ENCODE data around the gene NXT2. TPM values are rescaled to one million over a fixed set of nuclear protein-coding genes. Genes with fewer than 3 reads are reported as not detected.

NXT2 gene
- total and polyA plus RNA-seq, 9 of the 15 experiments (the other 6 are each of a cell fraction or from before 2014, with no cell fraction given), result 6.1 to 29.6 (median 14.2) TPM

- no peak for TF ChIP-seq NR2C2 (CRISPR knock-in tag; IDR thresholded peaks at IDR 0.05)
- TF ChIP-seq NR2C2 (tag; IDR thresholded peaks at IDR 0.05), result no peak
- TF ChIP-seq ZNF316 (IDR thresholded peaks at IDR 0.05), result no peak
- no peak for TF ChIP-seq GABPB2 (CRISPR knock-in tag; conservative IDR thresholded peaks at IDR 0.05)
- no peak for TF ChIP-seq ZNF124 (CRISPR knock-in tag; IDR thresholded peaks at IDR 0.05)
- TF ChIP-seq NFIC (IDR thresholded peaks at IDR 0.05), result no peak
- no peak for TF ChIP-seq NFATC3 (IDR thresholded peaks at IDR 0.05)
- no peak for TF ChIP-seq ZNF23 (CRISPR knock-in tag; IDR thresholded peaks at IDR 0.05)
Measured at GRCh38 chrX:109511113-109511512, 25.5 kb upstream of the NXT2 start (continued).

- Histone ChIP-seq H3K27me3 (ENCODE audit: control insufficient read depth in 2 of 2, insufficient read depth in 2 of 2, low read length in 2 of 2) (no peaks in the 10 kb centered on the region; a peak in 1 of 5 replicates), H2AFZ (ENCODE audit: low read depth, low read length) (no peak overlapping the region), H3K4me2 (ENCODE audit: insufficient read depth, low read length) (no peak overlapping the region), H3K4me1 (replicated peaks in 1 of 2; ENCODE audit: control insufficient read depth in 2 of 2, insufficient read depth in 2 of 2, low read length in 2 of 2) (no peaks in the 10 kb centered on the region), H4K20me1 (replicated peaks; ENCODE audit: control insufficient read depth, insufficient read depth, low read length) (no peaks in the 10 kb centered on the region), H3K9me3 (replicated peaks; ENCODE audit: control insufficient read depth, insufficient read depth, low read depth, low read length) (no peaks in the 10 kb centered on the region), H3K36me3 (ENCODE audit: control insufficient read depth, insufficient read depth, low read length) (no peaks in the 10 kb centered on the region), H3K9me1 (ENCODE audit: control insufficient read depth, insufficient read depth, low read length) (no peaks in the 10 kb centered on the region), H3K9ac (ENCODE audit: insufficient read depth in 1 of 2, low read depth in 2 of 2, low read length in 2 of 2) (no peak overlapping the region), H3K27ac (ENCODE audit: extremely low read depth, low read depth, low read length) (no peak overlapping the region), H3K4me3 (no peak overlapping the region), H3K79me2 (ENCODE audit: control insufficient read depth, insufficient read depth, low read length) (no peaks in the 10 kb centered on the region)
- no peak for DNase-seq (ENCODE audit: extremely low read depth in 1 of 4, low spot score in 3 of 4)
- ChIA-PET POLR2A (no interaction called here), CTCF (ENCODE audit: low intra/inter-chr PET ratio) (no interaction called here)
- intact Hi-C loops (cut with micrococcal nuclease), result no loop called here
- ATAC-seq, result no peak
- in situ Hi-C loops (cut with MboI), result no loop called here
- BruUV-seq (replicated peaks), result no TSS peak
- no peak for FAIRE-seq
- 0% methylated on average over 1 of the region's 1 CpG for WGBS (ENCODE audit: insufficient coverage, low coverage, missing lambda C conversion rate)
- TF ChIP-seq PTBP1 (IDR thresholded peaks at IDR 0.05; ENCODE audit: low read depth, low read length) (no peak), E2F5 (CRISPR knock-in tag; IDR thresholded peaks at IDR 0.05) (no peak), TAL1 (IDR thresholded peaks at IDR 0.05) (no peak), CBFA2T3 (IDR thresholded peaks at IDR 0.05) (no peak), RFX7 (CRISPR knock-in tag; IDR thresholded peaks at IDR 0.05) (no peak), JUN (IDR thresholded peaks at IDR 0.05; ENCODE audit: borderline replicate concordance, low read depth, low read length) (no peak), JUN (CRISPR knock-in tag; IDR thresholded peaks at IDR 0.05; ENCODE audit: borderline replicate concordance) (no peak), TCF7 (IDR thresholded peaks at IDR 0.05; ENCODE audit: borderline replicate concordance) (no peak), ZBTB26 (CRISPR knock-in tag; IDR thresholded peaks at IDR 0.05) (no peak), ZNF274 (IDR thresholded peaks at IDR 0.05; ENCODE audit: borderline replicate concordance, low read depth, low read length) (no peak), MAX (CRISPR knock-in tag; IDR thresholded peaks at IDR 0.05) (no peak), CEBPB (tag; IDR thresholded peaks at IDR 0.05) (no peak), ZC3H11A (IDR thresholded peaks at IDR 0.05; ENCODE audit: low read depth, low read length) (no peak)
Measured at GRCh38 chrX:109519001-109519400, 17.6 kb upstream of the NXT2 start.
